CD1c-positive myeloid dendritic cell (primary cell): Measurements from ENCODE around the gene SLC28A2.
"Not testable (repeated sequence)": the region's sequence is repeated elsewhere in the genome, so short reads cannot be mapped to it uniquely, and the experiment has no call there.

Experiments
- DNase-seq: peaks from one replicate; pipeline ENCODE4 v3.0.0-alpha.2; 2016; ENCODE audit errors: extremely low spot score

Gene SLC28A2, protein sequence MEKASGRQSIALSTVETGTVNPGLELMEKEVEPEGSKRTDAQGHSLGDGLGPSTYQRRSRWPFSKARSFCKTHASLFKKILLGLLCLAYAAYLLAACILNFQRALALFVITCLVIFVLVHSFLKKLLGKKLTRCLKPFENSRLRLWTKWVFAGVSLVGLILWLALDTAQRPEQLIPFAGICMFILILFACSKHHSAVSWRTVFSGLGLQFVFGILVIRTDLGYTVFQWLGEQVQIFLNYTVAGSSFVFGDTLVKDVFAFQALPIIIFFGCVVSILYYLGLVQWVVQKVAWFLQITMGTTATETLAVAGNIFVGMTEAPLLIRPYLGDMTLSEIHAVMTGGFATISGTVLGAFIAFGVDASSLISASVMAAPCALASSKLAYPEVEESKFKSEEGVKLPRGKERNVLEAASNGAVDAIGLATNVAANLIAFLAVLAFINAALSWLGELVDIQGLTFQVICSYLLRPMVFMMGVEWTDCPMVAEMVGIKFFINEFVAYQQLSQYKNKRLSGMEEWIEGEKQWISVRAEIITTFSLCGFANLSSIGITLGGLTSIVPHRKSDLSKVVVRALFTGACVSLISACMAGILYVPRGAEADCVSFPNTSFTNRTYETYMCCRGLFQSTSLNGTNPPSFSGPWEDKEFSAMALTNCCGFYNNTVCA

DNA sequence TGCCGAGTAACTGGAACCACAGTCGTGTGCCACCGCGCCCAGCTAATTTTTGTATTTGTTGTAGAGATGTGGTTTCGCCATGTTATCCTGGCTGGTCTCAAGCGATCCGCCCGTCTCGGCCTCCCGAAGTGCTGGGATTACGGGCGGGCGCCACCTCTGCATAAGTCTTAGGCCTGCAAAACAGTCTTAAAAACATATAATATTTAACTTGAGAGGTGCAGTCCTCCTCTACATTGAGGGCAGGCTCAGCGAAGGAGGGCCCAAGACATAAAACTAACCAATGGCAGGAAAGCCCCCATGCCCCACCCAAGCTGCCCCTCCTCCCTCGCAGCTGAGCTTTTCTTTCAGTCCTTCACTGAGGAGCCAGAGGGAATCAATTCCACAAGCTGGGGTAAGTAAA lies at the start of gene SLC28A2:
Gene SLC28A2 (plus strand): TSS at position 347 of the 400 bp plus-strand sequence. CDS start 982 bp downstream, outside the sequence.
- no peak for DNase-seq

DNA sequence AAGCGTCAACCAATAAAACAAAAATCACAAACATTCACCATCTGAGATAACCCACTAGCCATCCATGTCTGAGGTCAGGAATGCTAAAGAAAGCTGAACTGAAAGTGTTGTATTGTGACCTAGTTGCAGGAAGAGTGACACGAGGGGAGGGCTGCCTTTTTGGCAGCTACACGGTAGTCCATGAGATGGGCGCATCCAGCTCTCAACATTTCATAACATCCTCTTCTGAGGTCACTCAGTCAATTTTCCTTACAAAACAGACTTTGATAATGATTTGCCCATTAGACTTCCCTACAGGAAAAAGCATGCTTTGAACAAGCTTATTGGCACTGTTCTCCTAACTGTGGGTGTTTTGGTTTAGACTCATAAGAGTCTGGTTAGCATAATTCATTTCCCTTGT lies 48.9 kb upstream of the SLC28A2 start:
- DNase-seq: peak; percentile 86

DNA sequence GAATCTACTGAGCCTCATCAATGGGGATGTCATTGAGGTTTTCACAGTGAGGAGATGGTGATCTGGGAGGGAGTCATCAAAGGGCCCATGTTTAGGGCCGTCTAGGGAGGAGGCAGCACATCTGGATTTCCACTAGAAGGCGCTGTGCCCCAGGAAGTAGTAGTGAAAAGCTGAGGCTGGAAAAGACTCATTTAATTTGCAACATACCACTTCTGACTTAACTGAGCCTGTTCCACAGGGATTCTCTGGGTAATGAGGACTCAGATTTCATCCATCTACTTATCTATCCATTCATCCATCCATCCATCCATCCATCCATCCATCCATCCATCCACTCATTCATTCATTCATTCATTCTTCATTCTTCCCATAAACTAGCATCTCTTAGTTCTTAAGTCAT lies 46.8 kb upstream of the SLC28A2 start:
- peak; percentile 73 for DNase-seq

DNA sequence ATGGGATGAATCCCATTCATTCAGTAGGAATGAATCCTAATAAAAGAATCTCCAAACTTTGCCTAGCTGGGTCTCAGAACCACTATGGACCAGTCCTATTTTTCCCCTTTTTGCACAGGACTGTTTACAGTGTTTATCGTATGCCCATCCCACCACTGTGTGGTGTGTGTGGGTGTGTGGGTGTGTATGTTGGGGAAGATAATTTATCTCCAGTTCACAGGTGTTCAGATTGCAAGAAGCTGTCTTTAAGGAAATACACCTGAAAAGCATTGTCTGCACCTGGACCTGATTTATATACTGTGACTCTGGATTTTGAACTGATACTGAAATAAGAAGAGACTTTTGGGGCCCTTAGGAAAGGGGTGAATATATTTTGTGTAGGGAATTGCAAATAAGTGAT lies 39.5 kb upstream of the SLC28A2 start:
- no peak for DNase-seq

DNA sequence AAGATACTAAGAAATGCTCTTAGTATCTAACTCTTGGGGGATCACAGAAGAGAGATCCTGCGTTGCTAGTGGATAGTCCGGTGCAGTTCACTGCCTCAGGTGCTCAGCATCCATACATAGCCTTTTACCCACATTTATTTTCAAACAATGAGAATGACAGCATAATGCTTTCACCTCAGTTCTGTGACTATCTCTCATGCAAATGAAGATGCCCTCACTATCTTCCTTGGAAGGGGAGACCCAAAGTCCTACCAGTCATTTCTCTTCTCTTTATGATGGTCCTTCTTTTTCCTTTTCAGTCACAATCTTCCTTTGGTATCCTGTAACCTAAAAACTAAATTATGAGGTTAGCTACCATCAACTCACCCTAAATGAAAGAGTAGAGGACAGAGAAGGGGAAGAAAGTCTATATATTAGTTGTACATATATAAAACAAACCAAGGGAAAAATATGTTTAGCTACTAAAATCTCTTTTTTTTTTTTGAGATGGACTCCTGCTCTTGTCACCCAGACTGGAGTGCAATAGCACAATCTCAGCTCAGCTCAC lies 30.9 kb upstream of the SLC28A2 start:
- DNase-seq: no peak

DNA sequence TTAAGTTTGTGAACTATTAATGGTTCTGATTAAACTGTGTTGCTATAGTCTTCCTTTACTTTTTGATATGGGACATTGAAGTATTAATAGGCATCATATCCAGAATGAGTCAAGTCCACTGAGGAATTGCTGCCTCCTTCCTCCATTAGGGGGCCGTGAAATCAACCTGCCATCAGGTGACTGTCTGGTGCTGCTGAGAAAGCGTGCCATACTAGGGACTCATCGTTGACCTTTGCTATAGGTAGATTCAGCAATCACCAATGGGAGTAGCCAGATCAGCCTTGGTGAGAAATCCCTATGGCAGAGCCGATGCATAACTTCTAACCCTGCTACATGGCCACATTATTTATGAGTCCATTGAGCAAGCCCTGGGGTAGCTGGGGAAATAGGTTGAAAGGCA lies 30.1 kb upstream of the SLC28A2 start:
- DNase-seq: no peak

DNA sequence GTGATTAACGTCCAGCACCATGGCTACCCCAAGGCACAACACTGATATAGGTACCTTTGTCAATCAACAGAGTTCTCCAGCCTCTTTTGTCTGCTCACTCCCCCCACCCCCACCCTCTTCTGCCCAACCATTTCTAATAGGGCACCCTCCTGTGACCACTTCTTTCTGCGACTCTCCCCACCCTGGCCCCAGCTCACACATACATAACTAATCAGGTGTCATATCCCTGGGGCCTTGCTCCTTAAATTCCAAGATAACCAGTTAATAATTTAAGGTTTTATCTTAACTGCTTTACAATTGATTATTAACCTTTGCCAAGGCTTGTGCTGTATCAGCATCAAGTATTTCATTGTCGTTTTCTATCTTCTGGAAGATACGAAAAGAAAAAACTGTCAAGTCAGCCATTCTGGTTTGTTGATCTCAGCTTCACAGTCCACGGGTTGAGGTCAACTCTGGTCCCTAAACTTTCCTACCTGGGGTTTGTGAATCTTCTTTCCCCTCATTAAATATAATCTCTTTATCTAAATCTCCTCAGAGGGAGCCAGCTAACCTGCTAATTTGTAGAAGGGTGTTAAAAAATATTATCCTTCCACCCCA lies 27.3 kb upstream of the SLC28A2 start:
- DNase-seq: no peak

DNA sequence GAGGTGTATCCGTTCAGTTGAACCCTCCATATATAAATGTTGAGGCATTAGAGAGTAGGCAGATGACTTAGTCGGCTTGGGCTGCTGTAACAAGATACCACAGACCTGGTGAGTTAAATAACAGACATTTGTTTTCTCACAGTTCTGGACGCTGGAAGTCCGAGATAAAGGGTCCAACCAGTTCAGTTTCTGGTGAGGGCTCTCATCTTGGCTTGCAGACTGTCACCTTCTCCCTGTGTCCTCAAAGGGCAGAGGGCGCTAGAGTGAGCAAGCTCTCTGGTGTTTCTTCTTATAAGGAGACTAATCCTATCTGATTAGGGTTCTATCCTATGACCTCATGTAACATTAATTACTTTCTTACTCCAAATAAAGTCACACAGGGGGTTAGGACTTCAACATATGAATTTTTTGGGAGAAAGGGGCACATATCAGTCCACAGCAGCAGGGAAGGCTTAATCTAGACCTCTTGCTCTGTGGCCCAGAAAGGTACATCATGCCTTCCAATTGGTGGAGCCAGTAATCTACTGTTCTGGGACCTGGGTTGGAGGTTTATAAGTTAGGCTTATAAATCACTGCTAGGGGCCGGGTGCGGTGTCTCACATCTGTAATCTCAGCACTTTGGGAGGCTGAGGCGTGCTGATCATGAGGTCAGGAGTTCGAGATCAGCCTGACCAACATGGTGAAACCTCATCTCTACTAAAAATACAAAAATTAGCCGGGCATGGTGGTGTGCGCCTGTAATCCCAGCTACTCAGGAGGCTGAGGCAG lies 26.3 kb upstream of the SLC28A2 start:
- DNase-seq: no peak

DNA sequence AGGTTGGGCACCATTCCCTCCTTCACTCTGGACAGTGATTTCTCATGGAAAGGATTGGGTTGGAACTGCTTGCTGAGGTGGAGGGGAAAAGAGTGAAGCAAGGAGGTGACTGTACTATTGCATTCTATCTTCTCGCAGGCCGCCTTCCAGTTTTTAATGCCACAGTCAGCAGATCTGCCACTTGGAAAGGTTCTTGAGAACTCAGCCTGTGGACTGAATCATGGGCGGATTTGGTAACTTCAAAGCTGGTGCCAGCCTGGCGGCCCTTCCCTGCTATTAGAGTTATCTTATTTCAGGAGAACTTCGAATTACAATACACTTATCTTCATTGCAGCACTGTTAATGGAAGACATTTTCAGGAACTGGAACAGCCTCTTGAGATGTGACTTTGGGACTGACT lies 23.1 kb upstream of the SLC28A2 start:
- DNase-seq: no peak

DNA sequence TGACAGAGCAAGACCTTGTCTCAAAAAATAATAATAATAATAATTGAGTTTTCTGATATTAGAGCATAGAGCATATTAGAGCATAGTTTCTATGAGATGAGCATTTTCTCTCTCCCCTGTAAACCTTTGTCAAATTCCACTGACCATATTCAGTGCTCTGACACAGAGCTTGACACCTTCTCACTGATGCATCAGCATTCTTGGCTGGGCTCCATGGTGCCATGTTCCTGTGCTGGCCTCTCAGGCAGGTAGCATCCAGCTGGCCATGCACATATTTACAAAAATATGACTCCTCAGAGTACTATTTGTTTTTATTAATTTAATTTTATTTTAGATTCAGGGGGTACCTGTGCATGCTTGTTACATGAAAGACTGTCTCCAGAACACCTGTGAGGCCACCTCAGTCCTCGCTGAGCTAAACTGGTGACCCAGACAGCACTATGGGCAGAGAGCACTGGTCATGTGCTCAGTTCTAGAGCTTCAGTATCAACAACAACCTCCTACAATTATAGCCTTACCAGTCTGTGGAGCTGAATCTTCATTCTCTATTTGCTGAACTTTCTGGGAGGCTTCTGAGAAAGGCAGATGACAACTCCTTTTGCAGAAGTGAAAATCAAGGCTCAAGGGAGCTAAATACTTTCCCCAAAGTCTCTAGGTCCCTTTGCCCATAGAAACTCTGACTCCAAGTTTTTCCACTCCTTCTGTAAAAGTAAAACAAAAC lies 21.6 kb upstream of the SLC28A2 start:
- DNase-seq: peak; percentile 15

DNA sequence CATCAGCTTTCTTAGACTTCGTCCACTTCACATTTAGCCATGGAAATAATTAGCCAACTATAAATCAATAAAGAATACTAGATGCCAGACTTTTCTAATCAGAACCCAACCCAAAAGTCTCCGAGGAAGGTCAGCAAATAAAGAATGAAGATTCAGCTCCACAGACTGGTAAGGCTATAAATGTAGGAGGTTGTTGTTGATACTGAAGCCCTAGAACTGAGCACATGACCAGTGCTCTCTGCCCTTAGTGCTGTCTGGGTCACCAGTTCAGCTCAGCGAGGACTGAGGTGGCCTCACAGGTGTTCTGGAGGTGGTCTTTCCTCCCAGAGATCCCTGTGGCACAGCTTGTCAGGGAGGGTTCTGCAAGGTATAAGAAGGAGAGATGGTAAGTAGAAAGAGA lies 20.9 kb upstream of the SLC28A2 start:
- DNase-seq: no peak

DNA sequence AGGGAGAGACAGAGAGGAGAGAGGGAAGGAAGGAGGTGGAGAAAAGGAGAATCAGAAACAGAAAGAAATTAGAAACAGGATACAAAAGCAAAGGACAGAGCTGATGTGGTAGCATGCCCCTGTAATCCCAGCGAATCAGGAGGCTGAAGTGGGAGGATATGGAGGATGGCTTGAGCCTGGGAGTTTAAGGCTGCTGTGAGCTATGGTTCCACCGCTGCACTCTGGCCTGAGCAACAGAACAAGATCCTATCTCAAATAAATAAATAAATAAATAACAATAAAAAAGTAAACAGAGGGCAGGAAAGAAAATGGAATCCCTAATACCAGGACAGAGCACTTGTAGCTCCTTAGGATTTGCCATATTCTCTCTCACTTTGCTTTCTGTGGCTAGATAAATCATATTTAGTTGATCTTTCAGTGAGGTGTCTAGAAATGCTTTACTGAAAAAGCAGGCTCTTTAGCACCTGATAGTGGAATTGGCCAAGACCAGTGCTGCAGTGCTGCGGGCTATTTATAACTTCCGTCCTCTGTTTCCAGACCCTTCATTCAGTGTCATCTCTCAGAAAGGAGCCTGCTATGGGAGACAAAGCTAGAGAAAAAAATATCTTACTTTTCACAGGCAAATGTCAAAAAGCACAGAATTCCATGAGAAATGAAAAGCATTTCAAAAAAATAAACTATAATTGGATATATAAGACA lies 20.0 kb upstream of the SLC28A2 start:
- no peak for DNase-seq

DNA sequence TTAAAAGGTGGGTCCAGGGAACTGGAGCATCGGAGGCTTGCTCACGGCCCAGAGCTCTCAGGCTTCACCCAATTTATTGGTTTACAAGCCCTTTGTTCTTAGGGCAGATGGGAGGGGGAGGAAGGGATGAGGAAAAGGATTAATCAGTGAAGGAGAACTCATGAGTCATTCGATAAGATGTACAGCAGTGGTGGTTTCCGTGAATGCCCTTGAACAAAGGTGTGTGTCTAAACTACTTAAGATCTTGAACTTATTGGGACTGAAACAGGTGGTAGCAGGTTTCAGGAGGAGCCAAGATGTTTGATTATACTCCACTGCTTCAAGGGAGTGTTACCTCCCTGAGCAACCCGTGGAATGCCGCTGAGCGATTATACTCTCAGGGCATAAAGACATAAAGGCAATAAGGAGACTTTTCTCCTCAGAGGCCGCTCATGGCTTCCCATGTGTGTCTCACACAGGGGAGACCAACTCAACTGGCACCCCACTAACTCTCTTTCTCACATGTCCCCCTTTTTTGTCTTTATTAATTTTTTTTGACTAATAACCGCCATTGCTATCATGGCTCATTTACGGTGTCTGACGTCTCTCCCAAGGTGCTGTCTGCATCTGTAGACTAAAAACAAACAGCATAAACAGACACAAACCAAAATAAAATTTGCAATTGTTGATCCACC lies 17.3 kb upstream of the SLC28A2 start:
- DNase-seq: no peak

DNA sequence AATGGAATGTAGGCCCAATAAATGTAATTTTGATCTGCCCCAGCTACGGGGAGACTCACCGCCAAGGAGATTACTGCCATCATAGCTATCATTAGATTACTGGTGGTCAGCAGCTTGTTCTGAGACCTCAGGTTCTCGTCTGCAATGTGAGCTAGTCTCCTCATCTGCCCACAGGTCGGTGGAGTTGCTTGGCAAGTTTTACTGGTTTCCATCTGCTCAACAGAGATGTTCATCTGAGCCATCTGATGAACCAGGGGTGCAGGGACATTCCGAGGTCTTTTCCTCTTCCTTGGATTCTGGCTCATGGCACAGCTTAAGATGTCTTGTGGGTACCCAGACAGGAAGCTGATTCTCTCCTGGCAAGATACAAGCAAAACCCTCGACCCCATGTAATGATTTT lies 15.2 kb upstream of the SLC28A2 start:
- DNase-seq: not testable (repeated sequence)

DNA sequence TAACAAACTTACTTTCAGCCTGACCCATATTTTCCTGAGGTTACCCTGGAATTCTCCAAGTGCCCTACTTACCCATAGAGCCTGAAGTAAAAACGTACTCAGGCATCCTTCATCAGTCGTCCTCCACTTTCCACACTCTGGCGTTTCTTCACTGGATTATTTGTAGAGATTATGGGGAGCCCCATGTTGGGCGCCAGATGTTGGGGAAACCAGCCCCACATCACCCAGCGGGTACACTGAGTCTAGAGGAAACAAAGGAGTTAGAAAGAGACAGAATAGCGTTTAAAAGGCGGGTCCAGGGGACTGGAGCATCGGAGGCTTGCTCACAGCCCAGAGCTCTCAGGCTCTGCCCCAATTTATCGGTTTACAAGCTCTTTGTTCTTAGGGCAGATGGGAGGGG lies 9.7 kb upstream of the SLC28A2 start:
- no peak for DNase-seq

DNA sequence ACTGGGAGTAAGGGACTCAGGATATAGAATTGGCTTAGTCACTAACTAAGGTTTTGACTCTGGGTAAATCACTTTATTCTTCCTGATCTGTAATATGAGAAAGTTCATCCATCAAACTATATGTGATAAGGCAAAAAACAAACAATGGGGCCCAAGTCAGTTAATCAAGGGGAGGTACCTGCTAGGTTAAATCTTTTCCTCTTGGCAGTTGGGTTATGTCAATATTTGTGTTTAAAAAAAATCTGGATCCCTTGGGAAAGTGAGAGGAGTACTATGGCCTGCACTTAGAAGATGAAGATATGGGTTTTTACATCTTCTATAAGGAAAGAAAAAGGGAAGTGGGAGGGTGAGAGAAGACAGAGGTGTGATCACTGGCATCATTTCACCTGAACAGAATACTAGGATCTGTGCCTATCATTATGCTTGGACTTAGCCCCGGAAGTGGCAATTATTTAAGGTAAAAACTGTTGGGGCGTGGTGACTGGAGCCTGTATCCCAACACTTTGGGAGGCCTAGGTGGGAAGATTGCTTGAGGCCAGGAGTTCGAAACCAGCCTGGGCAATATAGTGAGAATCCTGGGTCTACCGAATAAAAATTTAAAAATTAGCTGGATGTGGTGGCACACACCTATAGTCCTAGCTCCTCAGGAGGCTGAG lies 2.8 kb upstream of the SLC28A2 start:
- no peak for DNase-seq

DNA sequence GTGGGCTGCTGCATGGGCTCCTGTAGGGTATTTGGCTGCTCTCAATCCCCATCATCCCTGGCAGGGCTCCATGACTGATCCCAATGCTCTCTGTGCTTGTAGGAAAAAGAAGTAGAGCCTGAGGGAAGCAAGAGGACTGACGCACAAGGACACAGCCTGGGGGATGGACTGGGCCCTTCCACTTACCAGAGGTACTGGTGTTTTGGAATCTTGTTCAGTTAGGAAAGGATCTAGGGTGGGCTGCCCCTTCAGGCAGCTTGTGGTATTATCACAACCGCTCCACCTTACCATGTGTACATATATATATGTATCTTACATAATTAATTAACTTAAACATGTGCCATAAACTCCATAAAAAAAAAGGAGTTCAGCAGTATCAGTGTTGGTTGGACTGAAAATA lies 1.3 kb downstream of the SLC28A2 start:
- DNase-seq: no peak

DNA sequence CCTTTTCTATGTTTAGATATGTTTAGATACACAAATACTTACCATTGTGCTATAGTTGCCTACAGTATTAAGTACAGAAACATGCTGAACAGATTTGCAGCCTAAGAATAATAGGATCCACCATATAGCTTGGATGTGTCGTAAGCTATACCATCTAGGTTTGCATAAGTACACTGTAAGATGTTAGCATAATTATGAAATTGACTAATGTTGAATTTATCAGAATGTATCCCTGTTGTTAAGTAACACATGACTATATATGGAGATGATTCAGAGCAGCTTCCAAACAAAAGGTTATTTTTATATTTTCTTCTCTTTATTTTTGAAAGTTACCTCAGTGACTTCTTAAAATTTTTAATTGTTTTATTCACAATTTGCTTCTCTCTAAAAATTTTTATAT lies 2.4 kb downstream of the SLC28A2 start:
- no peak for DNase-seq

DNA sequence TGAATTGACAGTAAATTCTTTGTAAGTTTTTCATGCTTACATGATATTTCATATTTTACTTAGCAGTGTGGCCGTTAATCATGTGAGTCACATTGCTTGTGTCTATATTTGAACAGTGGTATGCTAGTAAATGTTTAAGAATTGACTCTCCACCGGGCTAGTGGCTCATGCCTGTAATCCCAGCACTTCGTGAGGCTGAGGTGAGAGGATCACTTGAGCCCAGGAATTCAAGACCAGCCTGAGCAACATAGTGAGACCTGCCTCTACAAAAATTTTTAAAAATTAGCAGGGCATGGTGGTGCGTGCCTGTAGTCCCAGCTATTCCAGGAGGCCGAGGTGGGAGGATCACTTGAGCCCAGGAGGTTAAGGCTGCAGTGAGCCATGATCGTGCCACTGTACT lies 2.8 kb downstream of the SLC28A2 start:
- not testable (repeated sequence) for DNase-seq

DNA sequence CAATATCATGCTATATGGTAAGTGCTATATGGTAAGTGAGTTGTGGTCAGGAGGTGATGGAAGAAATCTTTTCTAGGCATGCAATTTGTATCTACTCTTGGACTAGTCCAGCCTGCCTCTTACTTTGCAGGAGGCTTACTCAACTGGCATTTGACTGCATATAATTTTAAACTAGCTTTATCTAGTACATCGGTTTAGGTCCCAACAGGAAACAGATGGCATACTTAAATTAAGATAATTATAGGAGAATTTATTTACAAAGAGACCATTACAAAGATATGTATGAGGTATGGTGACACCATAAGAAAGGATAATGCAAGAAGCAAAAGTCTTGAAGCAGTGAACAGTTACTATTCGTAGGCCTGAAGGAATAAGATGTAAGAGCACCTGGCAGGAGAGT lies 7.8 kb downstream of the SLC28A2 start:
- DNase-seq: no peak
